ENCODE data around the gene CDK14.

The CDK14 gene

GRCh38 chr7:90596671-90597562 lies 796 bp downstream of the CDK14 start:
- no peak for DNase-seq (ENCODE audit: low read depth in 2 of 2)

- no peak for DNase-seq (ENCODE audit: low read depth in 2 of 2)
Observed at GRCh38 chr7:90597563-90598253, 1.6 kb downstream of the CDK14 start.

DNA sequence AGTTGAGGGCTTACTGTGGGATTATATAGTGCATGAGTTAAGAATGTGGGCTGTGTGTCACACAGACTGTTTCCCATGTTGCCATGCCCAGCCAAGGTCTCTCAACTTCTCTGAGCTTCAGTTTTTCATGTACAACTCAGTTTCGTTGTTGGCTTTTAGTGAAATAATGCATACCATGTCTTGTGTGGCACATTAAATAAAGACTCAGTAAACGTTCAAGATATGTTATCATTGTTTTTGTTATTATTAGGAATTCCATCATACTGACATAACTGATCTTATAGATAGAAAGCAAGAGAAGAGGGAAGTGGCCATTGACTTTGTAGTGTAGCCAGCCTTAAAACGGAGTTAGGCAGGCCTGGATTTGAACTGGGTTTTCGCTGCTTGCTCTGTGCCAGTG lies 2.9 kb downstream of the CDK14 start:
- no peak for DNase-seq (ENCODE audit: low read depth in 2 of 2)

DNA sequence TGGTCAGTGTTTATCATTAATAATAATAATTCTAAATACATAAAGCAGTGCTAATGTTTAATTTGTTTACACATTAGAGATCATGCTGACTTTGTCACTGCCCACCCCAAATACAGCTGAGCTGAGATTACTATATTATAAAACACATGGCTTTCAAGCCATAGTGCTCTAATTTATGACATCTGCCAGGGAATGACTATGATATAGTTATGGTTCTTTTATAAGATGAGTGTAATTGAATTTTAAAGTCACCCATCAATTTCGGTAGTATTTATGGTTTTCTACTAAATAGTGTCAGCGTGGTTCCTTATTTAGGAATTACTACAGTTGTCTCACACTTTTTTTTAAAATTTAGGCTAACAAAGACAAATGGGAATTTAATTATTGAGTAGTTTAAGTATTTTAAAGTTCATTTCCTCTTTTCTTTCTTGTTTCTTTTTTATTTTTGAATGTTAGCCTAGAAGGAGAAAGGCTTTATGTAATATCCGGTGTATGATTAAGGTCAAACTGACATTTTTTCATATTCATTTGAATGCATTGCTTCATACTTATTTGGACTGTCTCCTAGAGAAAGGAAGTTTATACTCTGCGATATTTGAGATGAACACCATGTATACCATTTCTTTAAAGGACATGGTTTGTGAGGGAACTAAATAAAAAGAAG lies 3.9 kb downstream of the CDK14 start:
- DNase-seq (ENCODE audit: low read depth in 2 of 2): no peak

GRCh38 chr7:90602303-90602702 lies 6.2 kb downstream of the CDK14 start:
- DNase-seq (ENCODE audit: low read depth in 2 of 2): no peak

GRCh38 chr7:90603346-90603745 lies 7.2 kb downstream of the CDK14 start:
- no peak for DNase-seq (ENCODE audit: low read depth in 2 of 2)

DNA sequence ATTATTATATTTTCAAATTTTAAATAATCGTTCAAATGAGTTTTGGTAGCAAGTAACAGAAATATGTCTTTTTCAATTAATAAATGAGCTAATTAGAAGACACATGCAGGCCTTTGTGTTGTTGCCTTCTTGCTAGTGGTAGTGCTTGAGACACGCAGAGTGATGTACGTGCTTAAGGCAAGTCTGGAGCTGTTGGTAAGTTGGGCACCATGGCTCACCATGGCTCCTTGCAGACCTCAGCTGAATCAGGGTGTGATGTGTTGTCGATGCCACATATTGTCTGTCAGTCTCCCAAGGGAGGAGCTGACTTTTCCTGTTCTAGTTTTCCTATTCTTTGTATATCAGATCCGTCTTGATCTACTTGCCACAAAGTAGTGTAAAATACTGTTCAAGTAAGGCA lies 8.3 kb downstream of the CDK14 start:
- DNase-seq (ENCODE audit: low read depth in 2 of 2): no peak

GRCh38 chr7:90605055-90605454 lies 8.9 kb downstream of the CDK14 start:
- no peak for DNase-seq (ENCODE audit: low read depth in 2 of 2)

GRCh38 chr7:90607196-90607595 lies 11.1 kb downstream of the CDK14 start:
- no peak for DNase-seq (ENCODE audit: low read depth in 2 of 2)

- DNase-seq (ENCODE audit: low read depth in 2 of 2): no peak
Observed at GRCh38 chr7:90610105-90610504, 14.0 kb downstream of the CDK14 start.

GRCh38 chr7:90611115-90611514 lies 15.0 kb downstream of the CDK14 start:
- DNase-seq (ENCODE audit: low read depth in 2 of 2): no peak

DNA sequence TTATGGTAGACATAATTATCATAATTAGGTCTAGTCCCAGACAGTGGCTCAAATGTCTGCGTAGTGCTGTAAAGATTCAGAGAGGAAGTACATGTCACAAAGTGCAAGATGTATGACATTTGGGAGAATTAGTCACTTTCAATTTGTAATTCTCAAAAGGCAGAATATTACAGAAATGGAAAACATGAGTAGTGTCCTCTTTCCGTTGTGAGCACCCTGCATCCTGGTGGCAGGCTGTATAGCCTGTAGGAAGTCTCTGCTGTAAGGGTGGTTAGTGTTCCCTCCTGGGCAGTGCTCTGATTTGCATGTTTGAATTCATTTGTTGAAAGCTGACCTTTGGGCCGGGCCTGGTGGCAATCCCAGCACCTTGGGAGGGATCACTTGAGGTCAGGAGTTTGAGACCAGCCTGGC lies 17.0 kb downstream of the CDK14 start:
- no peak for DNase-seq (ENCODE audit: low read depth in 2 of 2)

- no peak for DNase-seq (ENCODE audit: low read depth in 2 of 2)
Observed at GRCh38 chr7:90617442-90617841, 21.3 kb downstream of the CDK14 start.

DNA sequence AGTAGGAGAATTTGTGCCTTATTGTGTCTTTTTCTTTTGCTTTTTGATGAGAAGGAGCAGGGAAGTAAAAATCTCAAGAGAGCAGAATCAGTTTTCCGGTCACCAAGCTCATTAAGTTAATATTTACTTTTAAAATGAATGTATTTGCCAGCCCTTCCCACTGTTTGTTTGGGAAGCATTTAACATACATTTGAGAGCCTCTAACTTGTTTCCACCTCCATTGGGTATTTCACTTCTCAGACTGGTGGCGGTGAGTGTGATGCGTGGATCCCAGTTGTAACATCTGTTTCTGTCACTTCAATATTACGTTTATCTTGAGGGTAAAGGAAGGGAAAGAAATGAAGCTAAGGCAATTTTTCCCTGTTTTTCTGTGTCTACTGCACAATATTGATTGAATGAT lies 22.8 kb downstream of the CDK14 start:
- DNase-seq (ENCODE audit: low read depth in 2 of 2): no peak

- no peak for DNase-seq (ENCODE audit: low read depth in 2 of 2)
Observed at GRCh38 chr7:90621125-90621746, 25.1 kb downstream of the CDK14 start.

DNA sequence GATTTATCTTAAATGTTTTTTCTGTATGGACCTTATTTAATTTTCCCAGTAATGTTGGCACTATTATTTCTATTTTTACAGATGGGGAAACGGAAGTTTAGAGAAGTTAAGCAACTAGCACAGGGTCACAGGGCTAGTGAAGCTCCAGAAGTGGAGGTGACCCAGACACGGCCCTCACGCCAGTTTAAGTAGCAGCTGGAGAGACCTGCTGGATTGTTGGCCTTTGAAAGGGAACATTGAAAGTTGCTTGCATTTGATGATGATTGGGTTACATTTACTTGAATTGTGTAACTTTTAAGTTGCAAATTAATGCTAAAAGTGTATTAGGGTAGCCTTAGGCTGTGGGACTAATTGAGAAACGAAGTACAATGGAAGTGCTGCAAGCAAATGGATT lies 25.6 kb downstream of the CDK14 start:
- no peak for DNase-seq (ENCODE audit: low read depth in 2 of 2)

GRCh38 chr7:90622670-90623069 lies 26.5 kb downstream of the CDK14 start:
- DNase-seq (ENCODE audit: low read depth in 2 of 2): no peak

DNA sequence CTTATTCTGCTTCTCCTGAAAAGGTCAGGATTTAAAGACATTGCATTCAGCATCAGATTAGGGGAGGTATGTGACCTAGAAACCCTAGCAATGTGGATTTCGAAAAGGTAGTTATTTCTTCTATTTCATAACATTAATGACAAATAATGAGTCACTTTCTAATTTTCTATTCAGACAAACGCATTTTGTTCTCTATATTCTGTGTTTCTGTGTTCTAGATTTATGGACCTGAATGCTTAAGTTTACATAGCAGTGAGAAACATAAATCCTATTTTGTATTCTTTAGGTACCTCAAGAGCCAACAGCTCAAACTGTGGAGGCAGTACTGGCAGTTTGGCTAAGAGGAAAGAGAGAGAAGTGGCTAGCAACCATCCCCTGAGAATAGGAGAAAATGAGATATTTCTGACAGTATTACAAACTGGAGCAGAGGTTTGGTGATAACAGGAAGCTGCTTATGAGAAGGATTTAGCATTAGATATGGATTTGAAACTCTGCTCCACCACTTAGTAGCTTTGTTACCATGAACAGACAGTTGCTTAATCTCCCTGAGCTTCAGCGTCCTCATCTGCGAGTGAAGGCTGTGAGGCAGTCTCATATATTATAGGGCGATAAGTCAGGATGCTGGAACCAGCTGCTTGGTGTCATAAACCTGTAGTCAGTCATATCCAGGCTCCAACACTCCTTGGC lies 28.2 kb downstream of the CDK14 start:
- DNase-seq (ENCODE audit: low read depth in 2 of 2): no peak

- no peak for DNase-seq (ENCODE audit: low read depth in 2 of 2)
Observed at GRCh38 chr7:90625051-90625450, 28.9 kb downstream of the CDK14 start.

GRCh38 chr7:90625562-90625961 lies 29.4 kb downstream of the CDK14 start:
- no peak for DNase-seq (ENCODE audit: low read depth in 2 of 2)

DNA sequence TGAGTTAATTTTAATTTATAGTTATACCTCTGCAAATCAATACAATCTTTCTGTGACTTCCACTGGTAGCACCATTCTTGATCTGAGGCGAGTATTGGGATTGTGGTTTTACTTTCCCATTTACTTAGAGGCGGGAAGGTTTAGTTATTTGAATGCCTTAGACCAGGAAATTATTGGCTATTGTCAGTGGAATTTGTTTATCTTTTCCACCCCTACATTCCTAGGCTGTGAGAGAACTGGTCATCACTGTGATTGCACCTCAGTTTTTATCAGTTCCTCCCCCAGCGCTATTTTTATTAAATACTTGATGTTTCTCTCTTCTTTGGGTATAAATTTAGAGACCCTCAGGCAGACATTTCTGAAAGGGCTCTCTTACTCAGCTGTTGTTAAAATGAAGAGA lies 29.9 kb downstream of the CDK14 start:
- DNase-seq (ENCODE audit: low read depth in 2 of 2): no peak

All from stimulated activated CD8-positive, alpha-beta memory T cell treated with anti-CD3 and anti-CD28 coated beads, Interleukin-2, amount 100 ng/mL, for 1 hour (primary cell).